Spinal cord (tissue), 10 donors: ENCODE results near the gene SPG11. TPM values are rescaled to one million over a fixed set of nuclear protein-coding genes. Genes with fewer than 3 reads are reported as not detected.
"Not testable (repeated sequence)": the region's sequence is repeated elsewhere in the genome, so short reads cannot be mapped to it uniquely, and the experiment has no call there.

Source experiments
- DNase-seq, 6 donors: peaks; one replicate each; pipeline versions ENCODE4 v3.0.0 to v3.0.0-alpha.2; 2013 to 2015; ENCODE audit warnings: low spot score in 6 of 6, low read depth in 4 of 6
- H3K27ac ChIP-seq: one replicate; pipeline ENCODE4 v1.5.1; 2013; ENCODE audit warnings: low read depth, low read length, control low read depth
- H3K27me3 ChIP-seq: one replicate; pipeline ENCODE4 v1.6.1; 2013; ENCODE audit warnings: low read length; ENCODE audit not compliant: control insufficient read depth, insufficient read depth
- H3K36me3 ChIP-seq: one replicate; pipeline ENCODE4 v1.6.1; 2013; ENCODE audit warnings: low read length; ENCODE audit not compliant: control insufficient read depth, insufficient read depth
- H3K4me1 ChIP-seq: one replicate; pipeline ENCODE4 v1.6.1; 2013; ENCODE audit warnings: low read length; ENCODE audit not compliant: control insufficient read depth, insufficient read depth
- H3K4me3 ChIP-seq: one replicate; pipeline ENCODE4 v1.5.1; 2013; ENCODE audit warnings: low read depth, low read length, control low read depth
- H3K9me3 ChIP-seq: one replicate; pipeline ENCODE4 v1.6.1; 2013; ENCODE audit warnings: low read length; ENCODE audit not compliant: control insufficient read depth, insufficient read depth
- WGBS: methylation state at CpG from one replicate; pipeline ENCODE4 v1.1.5; 2013; ENCODE audit warnings: missing lambda C conversion rate; ENCODE audit not compliant: insufficient coverage; 5-methylcytosine and 5-hydroxymethylcytosine counted together
- polyA plus RNA-seq, 2 donors: library from polyadenylated mRNA; unstranded; fragments of 120-200 nt; gene quantifications; one replicate each; pipeline ENCODE4 v1.2.1, GENCODE V29; 2013; ENCODE audit not compliant: insufficient read length in 2 of 2
- total RNA-seq, 2 donors: library from RNA; depleted of rRNA in 1 of 2; stranded (reverse); fragments of 120-200 nt in 1 of 2; fragments of >200 nt in 1 of 2; gene quantifications; one replicate each; pipeline versions ENCODE4 v1.2.3 to v1.2.4, GENCODE V29; 2013 to 2014
- donor health status: healthy.

The SPG11 gene
- total and polyA plus RNA-seq, 4 donors, result 63.0 to 87.9 (median 81.2) TPM

DNA sequence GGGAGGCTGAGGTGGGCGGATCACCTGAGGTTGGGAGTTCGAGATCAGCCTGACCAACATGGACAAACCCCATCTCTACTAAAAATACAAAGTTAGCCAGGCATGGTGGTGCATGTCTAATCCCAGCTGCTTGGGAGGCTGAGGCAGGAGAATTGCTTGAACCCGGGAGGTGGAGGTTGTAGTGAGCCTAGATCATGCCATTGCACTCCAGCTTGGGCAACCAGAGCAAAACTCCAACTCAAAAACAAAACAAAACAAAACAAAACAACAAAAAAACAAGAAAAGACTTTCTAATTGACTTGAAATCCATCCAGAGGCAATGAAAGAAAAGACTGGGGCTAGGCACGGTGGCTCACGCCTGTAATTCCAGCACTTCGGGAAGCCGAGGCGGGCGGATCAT lies 114.3 kb downstream of the SPG11 start:
- H3K27ac ChIP-seq, H3K4me3 ChIP-seq, H3K27me3 ChIP-seq, H3K4me1 ChIP-seq, DNase-seq, H3K9me3 ChIP-seq: not testable (repeated sequence)
- H3K36me3 ChIP-seq, result peaks cover 25% of the 10 kb centered on the region
- 94% methylated on average over 6 of the region's 9 CpGs for WGBS

DNA sequence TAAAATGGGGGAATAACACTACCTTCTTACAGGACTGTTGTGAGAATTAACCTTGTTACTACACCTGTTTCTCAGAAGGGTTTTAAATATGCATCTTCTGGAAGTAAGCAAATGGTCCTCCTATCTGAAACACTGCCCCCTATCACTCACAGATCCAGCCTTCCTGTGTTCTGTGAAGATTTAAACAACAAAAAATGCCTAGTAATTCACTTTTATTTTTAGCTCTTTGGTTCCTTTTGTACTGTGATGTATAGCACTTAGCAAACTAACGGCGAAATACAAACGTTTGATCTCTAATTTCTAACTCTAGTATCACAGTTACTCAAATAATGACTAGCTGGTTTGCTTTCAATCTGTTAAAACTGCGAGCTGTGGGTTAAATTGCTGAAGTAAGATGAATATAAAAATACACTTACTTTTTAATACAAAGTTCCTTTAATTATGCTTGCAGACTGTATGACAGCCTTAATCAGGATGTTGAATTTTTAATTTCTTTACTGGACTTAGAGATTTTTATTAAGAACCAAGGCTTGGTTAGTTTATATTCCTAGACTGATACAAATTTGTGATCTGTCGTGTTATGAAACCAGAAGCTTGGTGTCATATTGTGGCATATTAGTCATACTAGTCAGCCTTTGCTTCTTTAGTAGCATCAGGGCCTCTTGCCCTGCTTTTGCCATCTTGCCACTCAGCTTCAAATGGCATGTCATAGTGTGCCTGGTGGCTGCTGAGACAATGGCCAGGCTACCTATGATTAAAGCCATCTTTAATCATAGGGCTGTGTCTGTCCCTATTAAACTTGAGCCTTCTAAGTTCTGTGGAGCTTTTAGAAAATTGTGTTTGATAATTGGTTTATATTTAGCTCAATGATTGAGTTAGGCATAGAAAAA lies 117.3 kb downstream of the SPG11 start:
- Histone ChIP-seq H3K27ac (no peak overlapping the region), H3K36me3 (peaks cover 2% of the 10 kb centered on the region), H3K27me3 (no peaks in the 10 kb centered on the region), H3K9me3 (no peaks in the 10 kb centered on the region), H3K4me3 (no peak overlapping the region), H3K4me1 (no peaks in the 10 kb centered on the region)
- no peak for DNase-seq
- WGBS, result 88% methylated on average over 1 of the region's 5 CpGs

DNA sequence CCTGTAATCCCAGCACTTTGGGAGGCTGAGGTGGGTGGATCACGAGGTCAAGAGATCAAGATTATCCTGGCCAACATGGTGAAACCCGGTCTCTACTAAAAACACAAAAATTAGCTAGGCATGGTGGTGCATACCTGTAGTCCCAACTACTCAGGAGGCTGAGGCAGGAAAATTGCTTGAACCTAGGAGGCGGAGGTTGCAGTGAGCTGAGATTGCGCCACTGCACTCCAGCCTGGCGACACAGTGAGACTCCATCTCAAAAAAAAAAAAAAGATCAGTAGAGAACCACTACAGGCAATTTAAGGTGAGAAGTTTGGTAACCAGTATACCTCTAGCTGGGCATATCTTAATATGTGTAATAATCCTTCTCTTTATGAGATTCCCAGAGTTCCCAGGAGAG lies 118.7 kb downstream of the SPG11 start:
- not testable (repeated sequence) for H3K36me3 ChIP-seq, DNase-seq, H3K27ac ChIP-seq, H3K4me3 ChIP-seq, H3K27me3 ChIP-seq, H3K4me1 ChIP-seq, H3K9me3 ChIP-seq
- WGBS, result no CpG with 5 or more reads among the region's 5 CpGs

DNA sequence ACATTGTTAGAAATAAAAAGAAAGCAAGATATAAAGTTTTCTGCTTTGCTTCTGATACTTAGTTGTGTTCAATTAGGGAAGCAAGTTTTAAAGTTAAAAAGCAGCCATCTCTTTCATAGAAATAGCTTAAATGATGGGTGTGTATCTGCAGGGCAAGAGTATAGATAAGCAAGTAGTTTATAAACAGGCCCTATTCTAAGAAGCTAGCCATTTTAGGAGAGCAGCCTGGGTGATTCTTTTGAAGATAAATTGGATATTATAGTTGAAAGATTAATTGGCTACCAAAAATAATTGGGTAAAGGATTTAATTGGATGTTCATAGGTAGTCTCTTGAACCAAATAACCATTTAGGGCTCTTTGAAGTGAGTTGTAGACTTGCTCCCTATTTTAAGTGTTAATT lies 120.9 kb downstream of the SPG11 start:
- Histone ChIP-seq H3K27me3 (no peaks in the 10 kb centered on the region), H3K27ac (no peak overlapping the region), H3K9me3 (no peaks in the 10 kb centered on the region), H3K4me1 (no peaks in the 10 kb centered on the region), H3K4me3 (no peak overlapping the region), H3K36me3 (peaks cover 9% of the 10 kb centered on the region)
- DNase-seq, result no peak

DNA sequence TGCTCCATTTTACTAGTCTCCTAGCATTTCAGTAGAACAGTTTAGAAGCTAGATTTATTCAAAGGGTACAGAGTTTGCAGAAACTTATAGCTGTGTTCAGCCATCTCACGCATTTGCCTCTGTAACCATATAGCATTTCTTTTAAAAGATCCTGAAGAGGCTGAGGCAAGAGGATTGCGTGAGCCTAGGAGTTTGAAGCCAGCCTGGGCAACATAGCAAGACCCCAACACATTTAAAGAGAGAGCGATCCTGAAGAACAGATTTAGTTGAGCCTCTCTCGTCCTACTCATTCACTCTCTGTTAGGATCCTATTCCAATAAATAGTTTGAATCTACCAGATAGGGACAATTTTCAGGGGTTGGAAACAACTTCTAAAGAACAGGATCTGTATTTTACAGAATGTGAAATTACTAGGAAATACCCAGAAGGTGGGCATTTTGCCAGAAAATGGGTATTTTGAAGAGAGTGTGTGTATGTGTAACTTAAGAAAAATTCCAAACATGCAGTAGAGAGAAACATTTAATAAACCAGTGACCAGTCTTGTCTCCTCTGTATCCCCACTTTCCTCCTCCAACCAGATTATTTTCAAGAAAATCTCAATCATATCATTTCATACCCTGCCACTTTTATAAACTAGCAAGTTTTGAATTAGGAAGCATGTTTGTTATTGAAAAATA lies 122.0 kb downstream of the SPG11 start:
- Histone ChIP-seq H3K36me3 (peaks cover 9% of the 10 kb centered on the region), H3K9me3 (no peaks in the 10 kb centered on the region), H3K27ac (no peak overlapping the region), H3K4me1 (no peaks in the 10 kb centered on the region), H3K27me3 (no peaks in the 10 kb centered on the region), H3K4me3 (no peak overlapping the region)
- 100% methylated on average over 1 of the region's 4 CpGs for WGBS
- no peak for DNase-seq

DNA sequence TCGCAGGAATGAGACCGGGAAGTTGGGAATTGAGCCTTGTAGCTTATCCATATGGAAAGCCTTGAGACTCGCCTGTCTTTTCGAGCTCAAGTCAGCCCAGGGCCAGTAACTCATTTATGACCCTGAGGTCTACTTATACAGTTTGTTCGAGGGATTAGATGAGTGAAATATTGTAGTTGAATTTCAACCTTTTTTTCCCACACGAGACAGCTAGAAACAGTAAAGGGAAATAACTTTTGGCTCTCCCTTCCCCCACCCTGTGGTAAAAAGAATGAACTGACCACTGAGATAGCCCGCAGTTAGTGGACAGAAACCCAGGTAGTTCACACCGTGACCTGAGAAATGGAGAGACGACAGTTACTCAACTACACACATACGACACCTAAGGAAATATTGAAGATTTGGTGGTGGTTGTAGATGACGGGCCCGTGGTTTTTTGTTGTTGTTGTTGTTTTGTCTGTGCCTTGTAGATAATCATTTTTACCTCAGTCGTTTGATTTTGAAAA lies 125.7 kb downstream of the SPG11 start:
- H3K36me3 ChIP-seq, result peaks cover 14% of the 10 kb centered on the region
- no peak for DNase-seq
- peaks cover 13% of the 10 kb centered on the region for H3K4me1 ChIP-seq
- H3K9me3 ChIP-seq, result no peaks in the 10 kb centered on the region
- no peaks in the 10 kb centered on the region for H3K27me3 ChIP-seq
- H3K4me3 ChIP-seq, result peak overlapping the region; percentile 90
- H3K27ac ChIP-seq, result peak overlapping the region; percentile 89
- WGBS, result 0% methylated on average over 3 of the region's 13 CpGs

DNA sequence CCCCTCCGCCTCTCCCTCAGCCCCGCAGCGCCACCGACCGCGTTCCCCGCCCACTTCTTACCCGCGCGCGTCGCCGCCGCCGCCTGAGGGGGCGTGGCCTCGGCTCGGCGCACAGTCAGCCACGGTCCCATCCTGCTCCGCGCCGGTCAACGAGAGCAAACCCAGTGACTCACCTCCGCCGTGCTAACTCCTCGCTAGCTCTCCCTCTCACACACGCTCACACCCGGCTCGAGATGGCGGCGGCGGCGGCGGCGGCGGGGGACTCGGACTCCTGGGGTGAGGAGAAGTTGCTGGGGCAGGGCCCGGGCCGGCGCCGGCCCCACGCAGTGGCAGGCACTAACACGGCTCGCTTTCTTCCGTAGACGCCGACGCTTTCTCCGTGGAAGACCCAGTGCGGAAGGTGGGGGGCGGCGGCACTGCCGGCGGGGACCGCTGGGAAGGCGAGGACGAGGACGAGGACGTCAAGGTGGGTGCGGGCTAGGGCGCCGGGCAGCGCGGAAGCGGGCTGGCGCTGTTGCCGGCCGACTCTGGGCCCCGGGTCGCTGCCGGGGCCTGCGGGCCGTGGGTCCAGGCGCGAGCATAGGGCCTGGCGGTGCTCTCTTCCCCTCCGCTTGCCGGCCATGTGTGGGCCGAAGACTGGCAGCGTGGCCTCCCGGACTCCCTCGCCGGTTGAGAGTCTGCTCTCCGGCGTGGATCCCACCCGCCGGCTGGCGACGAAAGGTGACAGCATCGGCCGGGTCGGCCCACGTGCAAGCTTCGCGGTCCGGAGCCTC lies 126.3 kb downstream of the SPG11 start, which contains the start of gene EIF3J:
Gene EIF3J, plus strand, starts transcription at position 186 of the 773 bp plus-strand sequence. Its CDS starts 48 bp downstream, at position 234.
- Histone ChIP-seq H3K27me3 (no peaks in the 10 kb centered on the region), H3K27ac (peak within 1 kb of the TSS; percentile 99), H3K4me3 (peak within 1 kb of the TSS; percentile 90), H3K4me1 (peaks cover 13% of the 10 kb centered on the region), H3K9me3 (no peaks in the 10 kb centered on the region), H3K36me3 (peaks cover 14% of the 10 kb centered on the region)
- under 1% methylated on average over 95 of the region's 97 CpGs for WGBS
- peak; percentile 78 to 98 (median 92) for DNase-seq

DNA sequence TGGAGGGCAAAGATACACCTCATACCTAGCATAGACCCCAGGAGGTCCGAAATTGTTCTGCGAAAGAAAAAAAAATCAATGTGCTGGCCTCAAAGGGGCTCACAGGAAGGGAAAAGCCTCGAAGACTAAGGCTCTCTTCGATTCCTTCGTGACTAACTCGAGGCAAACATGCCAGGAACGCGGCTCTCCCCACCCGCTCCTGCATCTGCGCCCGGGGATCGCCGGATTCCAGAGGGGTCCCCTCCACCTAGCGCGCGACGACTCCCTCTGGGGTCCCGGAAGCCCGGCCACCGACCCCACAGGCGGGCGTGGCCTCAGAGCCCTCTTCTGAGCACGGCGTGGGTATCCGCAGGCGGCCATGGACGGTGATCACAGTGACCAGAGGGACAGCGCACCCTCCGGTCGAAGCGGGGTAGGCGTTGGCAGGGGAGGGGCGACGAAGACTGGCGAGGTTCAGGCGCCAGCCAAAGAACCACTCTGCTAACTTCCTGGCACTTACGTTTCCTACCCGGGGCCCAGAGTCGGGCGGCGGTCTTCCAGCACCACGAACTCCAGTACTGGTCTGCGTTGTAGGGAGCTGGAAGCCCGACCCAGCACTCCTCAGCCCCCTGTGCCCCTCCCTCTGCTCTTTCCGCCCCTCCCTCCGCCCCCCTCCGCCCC lies 127.0 kb downstream of the SPG11 start:
- WGBS, result 0% methylated on average over 35 of the region's 47 CpGs
- peak overlapping the region; percentile 99 for H3K27ac ChIP-seq
- H3K4me3 ChIP-seq, result peak overlapping the region; percentile 90
- H3K9me3 ChIP-seq, result no peaks in the 10 kb centered on the region
- peak in 4 of 6 donors; percentile 50 to 80 (median 70) for DNase-seq
- H3K4me1 ChIP-seq, result peaks cover 13% of the 10 kb centered on the region
- H3K27me3 ChIP-seq, result no peaks in the 10 kb centered on the region
- H3K36me3 ChIP-seq, result peaks cover 14% of the 10 kb centered on the region
